Stimulated activated CD8-positive, alpha-beta memory T cell treated with anti-CD3 and anti-CD28 coated beads, Interleukin-7, amount 100 ng/mL, for 24 hours (primary cell): ENCODE measurements around the gene DSG2.
"Not testable (repeated sequence)": the region's sequence is repeated elsewhere in the genome, so short reads cannot be mapped to it uniquely, and the experiment has no call there.

Source experiments
- DNase-seq: peaks from one replicate; pipeline ENCODE4 v3.0.0-alpha.2; 2020; ENCODE audit warnings: low read depth

Gene DSG2

DNA sequence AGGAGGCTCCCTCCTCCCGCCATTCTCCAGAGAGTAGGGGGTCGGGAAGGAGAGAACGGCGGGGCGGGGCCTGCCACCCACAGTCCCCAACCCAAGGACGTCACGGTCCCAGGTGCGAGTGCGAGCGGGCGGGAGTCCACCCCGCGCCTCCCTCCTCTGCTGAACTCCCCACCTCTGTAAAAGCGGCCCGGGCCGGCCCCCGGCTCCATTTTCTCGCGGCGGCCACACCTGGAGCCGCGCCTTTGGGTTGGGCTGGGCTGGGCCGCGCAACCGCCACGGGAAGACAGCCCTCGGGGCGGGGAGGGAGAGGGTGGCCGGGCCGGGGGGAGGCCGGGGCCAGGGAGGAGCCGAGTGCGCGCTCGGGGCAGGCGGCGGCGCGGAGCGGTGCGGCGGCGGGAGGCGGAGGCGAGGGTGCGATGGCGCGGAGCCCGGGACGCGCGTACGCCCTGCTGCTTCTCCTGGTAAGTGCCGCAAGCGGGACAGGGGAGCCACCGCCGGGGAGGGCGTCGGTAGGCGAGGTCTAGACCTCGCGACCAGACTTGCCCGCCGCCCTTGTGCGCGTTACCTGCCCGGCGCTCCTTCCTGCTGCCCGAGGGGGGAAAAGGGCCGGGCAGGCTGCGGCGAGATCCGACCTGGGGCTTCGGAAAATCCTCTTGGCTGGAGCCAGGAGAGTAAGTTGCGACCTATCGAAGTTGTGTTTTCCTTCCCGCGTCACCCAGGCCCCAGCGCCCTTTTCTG is at the start of gene DSG2:
Gene DSG2, plus strand, starts transcription at position 342 of the 738 bp plus-strand sequence. Its CDS starts 75 bp downstream, at position 417.
- no peak for DNase-seq

- no peak for DNase-seq
These were observed 47.6 kb upstream of the DSG2 start for GRCh38 chr18:31450409-31450808.

GRCh38 chr18:31451625-31452024 is 46.4 kb upstream of the DSG2 start:
- no peak for DNase-seq

- no peak for DNase-seq
These were observed 43.8 kb upstream of the DSG2 start for GRCh38 chr18:31454066-31454708.

DNA sequence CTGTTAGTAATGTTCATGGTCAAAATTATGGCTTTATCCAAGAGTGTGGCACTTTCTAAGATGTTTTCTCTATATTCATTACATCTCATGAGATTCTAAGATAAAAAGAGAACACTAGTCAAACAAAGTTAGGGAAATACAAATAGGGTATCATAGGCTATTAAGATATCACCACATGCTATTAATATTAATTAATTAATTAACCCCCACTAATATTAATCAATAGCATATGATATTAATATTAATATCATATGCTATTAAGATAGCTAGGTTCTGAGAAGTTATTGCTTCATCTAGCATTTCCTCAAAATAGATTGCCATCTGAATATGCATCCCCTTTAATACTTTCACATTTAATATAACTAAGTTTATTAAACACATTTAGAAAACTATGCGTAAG is 28.3 kb upstream of the DSG2 start:
- no peak for DNase-seq

DNA sequence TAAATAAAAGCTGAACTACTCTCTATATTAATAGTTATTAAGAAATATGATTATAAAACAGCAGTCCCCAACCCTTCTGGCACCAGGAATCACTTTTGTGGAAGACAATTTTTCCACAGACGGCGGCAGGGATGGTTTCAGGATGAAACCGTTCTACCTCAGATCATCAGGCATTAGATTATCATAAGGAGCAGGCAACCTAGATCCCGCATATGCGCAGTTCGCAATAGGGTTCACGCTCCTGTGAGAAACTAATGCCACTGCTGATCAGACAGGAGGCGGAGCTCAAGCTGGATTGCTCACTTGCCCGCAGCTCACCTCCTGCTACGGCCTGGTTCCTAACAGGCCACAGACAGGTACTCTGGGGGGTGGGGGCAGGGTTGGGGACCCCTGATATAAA is 19.3 kb upstream of the DSG2 start:
- no peak for DNase-seq

DNA sequence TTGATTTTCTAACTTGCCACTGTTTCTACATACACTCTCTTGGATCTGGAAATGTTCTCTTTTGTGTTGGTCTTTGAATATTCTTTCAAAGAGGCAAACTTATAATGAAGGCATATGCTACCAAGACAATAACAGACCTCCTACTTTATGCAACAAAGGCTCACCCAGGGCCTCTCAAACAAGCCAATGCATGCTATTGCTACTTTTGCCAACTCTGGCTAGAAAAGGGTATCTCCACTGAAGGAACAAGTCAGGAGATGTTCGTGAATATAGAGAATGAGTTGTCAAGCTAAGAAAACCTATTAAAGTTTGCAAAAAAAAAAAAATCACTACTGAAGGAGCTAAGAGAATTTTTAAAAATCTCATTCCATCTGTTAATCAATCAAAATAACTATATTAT is 15.9 kb upstream of the DSG2 start:
- no peak for DNase-seq

- DNase-seq = no peak
These were observed 14.6 kb upstream of the DSG2 start for GRCh38 chr18:31483396-31483795.

GRCh38 chr18:31484461-31484860 is 13.5 kb upstream of the DSG2 start:
- no peak for DNase-seq

DNA sequence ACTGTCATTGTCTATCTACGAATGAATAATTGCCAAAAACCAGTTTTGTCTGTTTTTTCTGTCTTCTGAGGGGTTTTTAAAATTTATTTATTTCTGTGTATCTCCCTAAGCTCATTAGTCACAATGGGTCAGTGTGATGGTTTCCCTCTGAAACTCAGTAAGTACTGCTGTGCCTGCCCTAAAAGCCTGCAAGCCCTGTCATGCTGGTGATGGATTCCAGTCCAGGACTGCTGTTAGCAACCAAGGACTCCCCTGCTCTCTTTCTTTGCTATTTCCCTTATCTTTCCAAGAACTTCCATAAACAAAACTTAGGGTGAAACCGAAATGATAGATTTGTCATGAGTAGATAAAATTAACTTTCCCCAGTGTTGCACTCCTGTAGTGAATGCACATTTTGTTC is 11.8 kb upstream of the DSG2 start:
- no peak for DNase-seq

- DNase-seq = no peak
These were observed 10.5 kb upstream of the DSG2 start for GRCh38 chr18:31487246-31488015.

- DNase-seq = no peak
These were observed 8.7 kb upstream of the DSG2 start for GRCh38 chr18:31489311-31489710.

DNA sequence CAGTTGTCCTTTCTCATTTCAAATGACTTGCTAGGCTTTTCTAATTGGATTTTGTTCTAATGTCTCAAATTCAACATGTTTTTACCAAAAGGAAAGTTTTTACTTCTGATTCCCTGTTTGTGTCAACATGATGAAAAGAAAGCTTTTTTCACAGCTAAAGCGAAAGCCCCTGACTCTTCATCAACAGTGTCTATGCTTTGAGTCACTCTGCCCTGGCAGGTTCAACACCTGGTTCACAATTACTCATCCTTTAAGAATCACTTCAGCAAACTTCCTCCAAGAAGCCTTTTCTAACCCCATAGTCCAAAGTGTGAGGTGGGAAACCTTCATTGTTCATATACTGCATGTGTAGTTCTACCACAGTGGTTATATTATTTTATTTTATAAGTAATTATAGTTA is 7.6 kb upstream of the DSG2 start:
- DNase-seq = no peak

- DNase-seq = no peak
These were observed 7.1 kb upstream of the DSG2 start for GRCh38 chr18:31490833-31491232.

DNA sequence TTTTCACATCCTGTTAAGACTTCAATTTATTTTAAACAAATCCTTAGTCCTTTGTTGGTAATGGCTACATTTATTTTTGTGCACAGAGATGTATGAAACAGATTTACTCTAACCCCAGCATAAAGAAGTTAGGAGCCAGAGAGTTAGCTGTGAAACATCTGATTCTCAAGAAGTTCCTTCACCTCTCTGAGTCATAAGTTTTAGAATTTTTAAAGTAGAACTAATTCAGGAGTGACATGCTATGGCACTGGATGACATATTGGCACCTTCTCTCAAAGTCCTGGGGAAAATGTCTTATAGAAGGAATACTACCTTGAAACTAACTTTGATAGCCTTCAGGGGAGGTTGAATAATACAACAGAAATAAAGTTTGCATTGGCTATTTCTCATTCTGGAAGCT is 6.4 kb upstream of the DSG2 start:
- no peak for DNase-seq

DNA sequence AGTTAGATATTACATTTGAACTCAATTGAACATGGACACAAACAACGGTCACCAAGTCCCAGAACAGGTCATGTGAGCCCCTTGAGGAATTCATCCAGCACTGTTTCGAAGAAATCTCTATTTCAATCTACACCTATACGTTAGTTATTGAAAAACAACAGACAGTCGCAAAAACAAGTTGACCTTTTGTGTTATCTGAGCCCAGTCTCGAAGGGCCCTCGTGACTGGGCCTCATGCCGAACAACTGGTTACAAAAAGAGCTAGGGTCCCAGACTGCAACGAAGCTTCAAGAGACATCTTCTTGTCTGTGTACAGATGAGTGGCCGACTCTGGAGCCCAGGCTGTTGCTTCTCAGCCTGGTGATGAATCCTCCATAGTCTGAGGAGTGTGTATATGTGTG is 5.3 kb upstream of the DSG2 start:
- no peak for DNase-seq

DNA sequence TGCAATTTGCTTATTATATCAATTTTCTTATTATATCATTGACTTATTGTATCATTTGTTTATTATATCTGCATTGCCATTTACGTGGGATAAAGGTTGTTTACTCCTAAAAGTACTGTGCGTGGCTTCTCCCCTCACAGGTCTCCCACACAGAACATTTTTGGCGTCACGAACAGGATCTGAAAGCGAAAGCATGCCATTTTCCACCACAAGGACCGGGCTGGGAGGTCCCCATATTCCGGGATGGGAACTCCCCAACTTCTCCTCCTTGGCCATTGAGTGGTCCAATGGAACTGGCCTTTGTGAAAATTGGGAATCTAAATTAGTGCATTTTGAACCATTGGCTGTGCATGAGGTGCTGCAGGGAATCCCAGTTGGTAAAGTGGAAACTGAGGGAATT is 4.8 kb upstream of the DSG2 start:
- DNase-seq = no peak

DNA sequence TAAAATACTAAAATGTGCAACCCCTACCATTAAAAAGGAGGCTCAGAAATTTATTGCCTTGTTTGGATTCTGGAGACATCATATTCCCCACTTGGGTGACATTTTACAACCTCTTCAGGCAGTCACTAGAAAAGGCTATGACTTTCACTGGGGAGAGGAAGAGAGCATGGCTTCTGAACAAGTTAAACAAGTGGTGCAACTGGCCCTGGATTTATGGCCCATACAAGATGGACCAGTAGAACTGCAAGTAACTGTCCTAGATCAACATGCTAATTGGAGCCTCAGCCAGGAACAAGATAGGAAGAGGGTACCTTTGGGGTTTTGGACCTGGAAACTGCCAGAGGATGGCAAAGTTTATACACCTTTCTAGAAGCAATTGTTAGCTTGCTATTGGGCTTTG is 4.0 kb upstream of the DSG2 start:
- no peak for DNase-seq

- not testable (repeated sequence) for DNase-seq
These were observed 3.2 kb upstream of the DSG2 start for GRCh38 chr18:31494705-31495244.

- DNase-seq = no peak
These were observed 557 bp upstream of the DSG2 start for GRCh38 chr18:31497404-31497835.

- DNase-seq = no peak
These were observed 872 bp downstream of the DSG2 start for GRCh38 chr18:31498574-31499524.
